Activated CD8-positive, alpha-beta T cell treated with anti-CD3 and anti-CD28 coated beads for 36 hours (primary cell): Measurements from ENCODE around the gene LRP3. TPM values are rescaled to one million over a fixed set of nuclear protein-coding genes. Genes with fewer than 3 reads are reported as not detected.
"Not testable (repeated sequence)": the region's sequence is repeated elsewhere in the genome, so short reads cannot be mapped to it uniquely, and the experiment has no call there.

Experiments used
- ATAC-seq: fragments of 200-7000 bp; cut with Tn5 transposase; one replicate; pipeline ENCODE4 v1.10.0; 2021; ENCODE audit warnings: mild to moderate bottlenecking, moderate library complexity
- CTCF ChIA-PET: fragments of 350-600 bp; sonication (Branson Sonifier 250); formaldehyde crosslinking; loops from one replicate; lab custom pipeline; 2021; ENCODE audit warnings: antibody characterized with exemption; lab: Charles Lee
- POLR2A ChIA-PET: fragments of 350-600 bp; sonication (Branson Sonifier 250); formaldehyde crosslinking; loops from one replicate; lab custom pipeline; 2021; ENCODE audit warnings: antibody characterized with exemption; lab: Charles Lee
- DNase-seq: peaks from one replicate; pipeline ENCODE4 v3.0.0-alpha.2; 2020
- H3K27ac Mint-ChIP-seq: one replicate; pipeline ENCODE4 v1.8.0; 2021; ENCODE audit warnings: mild to moderate bottlenecking, mixed read lengths
- H3K27me3 Mint-ChIP-seq: one replicate; pipeline ENCODE4 v1.8.0; 2021; ENCODE audit warnings: mixed read lengths
- H3K36me3 Mint-ChIP-seq: one replicate; pipeline ENCODE4 v1.8.0; 2021; ENCODE audit warnings: low read depth, mixed read lengths
- H3K4me1 Mint-ChIP-seq: one replicate; pipeline ENCODE4 v1.8.0; 2021; ENCODE audit warnings: low read depth, mixed read lengths
- H3K4me3 Mint-ChIP-seq: one replicate; pipeline ENCODE4 v1.8.0; 2021; ENCODE audit warnings: mild to moderate bottlenecking, moderate library complexity, mixed read lengths
- H3K9me3 Mint-ChIP-seq: one replicate; pipeline ENCODE4 v1.8.0; 2021; ENCODE audit warnings: mixed read lengths
- CTCF ChIP-seq: fragments of 200-600 bp; IDR thresholded peaks from one replicate; pipeline ENCODE4 v1.8.0; 2022; ENCODE audit warnings: antibody characterized with exemption, mild to moderate bottlenecking
- intact Hi-C: fragments of 100-400 bp; cut with micrococcal nuclease; formaldehyde crosslinking; loops from one replicate; pipeline ENCODE4 v1.10.0; 2022
- total RNA-seq, 2 experiments: library from RNA; stranded (reverse); gene quantifications; one replicate each; pipeline ENCODE4 v1.2.3, GENCODE V29; 2021

LRP3 gene
- under 1 TPM; 0.27 to 0.31 TPM for total RNA-seq

- no peak for TF ChIP-seq CTCF
- DNase-seq (no peak), ATAC-seq (no peak)
- H3K27ac Mint-ChIP-seq: no peak within 1 kb of the TSS
- no peaks in the 10 kb centered on the region for H3K9me3 Mint-ChIP-seq
- ChIA-PET POLR2A (no interaction called here), CTCF (no interaction called here)
- intact Hi-C loops: no loop called here
- H3K4me3 Mint-ChIP-seq: peak within 1 kb of the TSS; percentile 42
- no peaks in the 10 kb centered on the region for H3K36me3 Mint-ChIP-seq
- peaks cover 24% of the 10 kb centered on the region for H3K27me3 Mint-ChIP-seq
- H3K4me1 Mint-ChIP-seq: peaks cover 2% of the 10 kb centered on the region
Measured at GRCh38 chr19:33193865-33194362, at the start of gene LRP3. Gene LRP3 (plus strand): TSS chr19:33194330. CDS start chr19:33194786, 456 bp downstream.

- H3K27me3 Mint-ChIP-seq: peaks cover 3% of the 10 kb centered on the region
- CTCF ChIA-PET: interaction anchor here (9.1 kb wide), 1 partner anchor 39 kb away, joined by 83 read pairs; no protein-coding TSS in a partner anchor
- no peaks in the 10 kb centered on the region for H3K9me3 Mint-ChIP-seq
- no peak overlapping the region for H3K27ac Mint-ChIP-seq
- no peak overlapping the region for H3K4me3 Mint-ChIP-seq
- POLR2A ChIA-PET: no interaction called here
- no peaks in the 10 kb centered on the region for H3K36me3 Mint-ChIP-seq
- peaks cover 4% of the 10 kb centered on the region for H3K4me1 Mint-ChIP-seq
- no peak for ATAC-seq
- no peak for DNase-seq
- no peak for TF ChIP-seq CTCF
- intact Hi-C loops: loop anchor here (10.0 kb wide), 1 partner anchor 259 kb away; no protein-coding TSS in a partner anchor
Measured at GRCh38 chr19:33146209-33146608, 47.9 kb upstream of the LRP3 start.

- H3K4me3 Mint-ChIP-seq: no peak overlapping the region
- H3K4me1 Mint-ChIP-seq: peaks cover 4% of the 10 kb centered on the region
- ChIA-PET CTCF (interaction anchor here (1.3 to 9.1 kb wide), 2 partner anchors 21 to 38 kb away, joined by 3 to 83 read pairs; no protein-coding TSS in a partner anchor), POLR2A (no interaction called here)
- ATAC-seq (no peak), DNase-seq (no peak)
- no peak for TF ChIP-seq CTCF
- no peaks in the 10 kb centered on the region for H3K9me3 Mint-ChIP-seq
- H3K27ac Mint-ChIP-seq: no peak overlapping the region
- intact Hi-C loops: loop anchor here (10.0 kb wide), 1 partner anchor 257 kb away; no protein-coding TSS in a partner anchor
- no peaks in the 10 kb centered on the region for H3K36me3 Mint-ChIP-seq
- peaks cover 1% of the 10 kb centered on the region for H3K27me3 Mint-ChIP-seq
Measured at GRCh38 chr19:33147538-33147937, 46.6 kb upstream of the LRP3 start.

GRCh38 chr19:33150852-33151518 lies 43.1 kb upstream of the LRP3 start:
- intact Hi-C loops: no loop called here
- Mint-ChIP-seq H3K9me3 (no peaks in the 10 kb centered on the region), H3K4me1 (no peaks in the 10 kb centered on the region), H3K27me3 (no peaks in the 10 kb centered on the region), H3K36me3 (no peaks in the 10 kb centered on the region), H3K27ac (no peak overlapping the region), H3K4me3 (no peak overlapping the region)
- no peak for TF ChIP-seq CTCF
- DNase-seq: no peak
- ChIA-PET CTCF (interaction anchor here (1.0 to 9.1 kb wide), 2 partner anchors 9 to 34 kb away, joined by 3 to 83 read pairs; no protein-coding TSS in a partner anchor), POLR2A (no interaction called here)
- no peak for ATAC-seq

- no peak overlapping the region for H3K27ac Mint-ChIP-seq
- no peak overlapping the region for H3K4me3 Mint-ChIP-seq
- no peak for DNase-seq
- no peaks in the 10 kb centered on the region for H3K9me3 Mint-ChIP-seq
- intact Hi-C loops: no loop called here
- H3K36me3 Mint-ChIP-seq: no peaks in the 10 kb centered on the region
- no peaks in the 10 kb centered on the region for H3K27me3 Mint-ChIP-seq
- TF ChIP-seq CTCF: no peak
- no peaks in the 10 kb centered on the region for H3K4me1 Mint-ChIP-seq
- ATAC-seq: no peak
- CTCF ChIA-PET: interaction anchor here (1.1 to 9.1 kb wide), 3 partner anchors 25 to 626 kb away, joined by 3 to 83 read pairs (median 3); no protein-coding TSS in a partner anchor
- POLR2A ChIA-PET: no interaction called here
Measured at GRCh38 chr19:33152176-33152575, 42.0 kb upstream of the LRP3 start.

- DNase-seq, H3K27me3 Mint-ChIP-seq, H3K9me3 Mint-ChIP-seq, H3K4me1 Mint-ChIP-seq, ATAC-seq, H3K36me3 Mint-ChIP-seq, H3K27ac Mint-ChIP-seq, intact Hi-C loops, H3K4me3 Mint-ChIP-seq: not testable (repeated sequence)
- CTCF ChIA-PET: interaction anchor here (0.6 to 9.1 kb wide), 4 partner anchors 8 to 625 kb away, joined by 3 to 83 read pairs (median 3); no protein-coding TSS in a partner anchor
- POLR2A ChIA-PET: interaction anchor here (1.0 kb wide), 1 partner anchor 24 kb away, joined by 4 read pairs; no protein-coding TSS in a partner anchor
Measured at GRCh38 chr19:33152625-33153024, 41.5 kb upstream of the LRP3 start.

- H3K9me3 Mint-ChIP-seq, ATAC-seq, H3K27ac Mint-ChIP-seq, H3K27me3 Mint-ChIP-seq, DNase-seq, intact Hi-C loops, POLR2A ChIA-PET, H3K36me3 Mint-ChIP-seq, H3K4me3 Mint-ChIP-seq: not testable (repeated sequence)
- CTCF ChIA-PET: interaction anchor here (1.5 kb wide), 1 partner anchor 30 kb away, joined by 5 read pairs; no protein-coding TSS in a partner anchor
- peaks cover 11% of the 10 kb centered on the region for H3K4me1 Mint-ChIP-seq
Measured at GRCh38 chr19:33154313-33154712, 39.8 kb upstream of the LRP3 start.
